K562 (cell line): ENCODE measurements around the gene CPOX. TPM values are rescaled to one million over a fixed set of nuclear protein-coding genes. Genes with fewer than 3 reads are reported as not detected.

ENCODE experiments used
- ATAC-seq: fragments of 200-7000 bp; cut with Tn5 transposase; 3 replicates; pipeline ENCODE4 v1.9.1; 2020; ENCODE audit warnings: moderate library complexity
- BruUV-seq: library from RNA; stranded (reverse); fragments of 400-500 nt; replicated peaks from 2 replicates; lab custom pipeline; 2021; lab: Mats Ljungman, UMichigan
- CTCF ChIA-PET: fragments of 300-600 bp; formaldehyde crosslinking; extraction: SDS; loops from one replicate; lab custom pipeline; 2021; ENCODE audit warnings: low intra/inter-chr PET ratio; lab: Yijun Ruan, JAX
- POLR2A ChIA-PET: fragments of 300-600, 350-650 bp; sonication (Branson Sonifier 250); formaldehyde crosslinking; extraction: SDS; loops from one replicate; lab custom pipeline; 2021; ENCODE audit warnings: antibody characterized with exemption, inconsistent platforms; lab: Yijun Ruan, JAX
- DNase-seq, 4 experiments: peaks; one replicate each; pipeline versions ENCODE4 v3.0.0 to v3.0.0-alpha.2; 2011 to 2018; ENCODE audit warnings: low spot score in 3 of 4, mixed read lengths in 3 of 4; ENCODE audit errors: extremely low read depth in 1 of 4
- FAIRE-seq: peaks from 2 replicates; lab custom pipeline; 2011; peaks lifted over from hg19 to GRCh38; lab: Jason Lieb, UNC
- H2AFZ ChIP-seq: 2 replicates; pipeline ENCODE4 v1.6.0; 2011; ENCODE audit warnings: low read depth, low read length, control low read depth, inconsistent platforms
- H3K27ac ChIP-seq: fragments of 200-600 bp; 3 replicates; pipeline ENCODE4 v1.8.0; 2011; ENCODE audit warnings: low read depth, mild to moderate bottlenecking, control low read depth, inconsistent platforms, low read length, moderate library complexity, mixed read lengths; ENCODE audit errors: extremely low read depth
- H3K27me3 ChIP-seq, 2 experiments: fragments of 300-600 bp in 1 of 2; 2 replicates in 1 of 2; 3 replicates in 1 of 2; pipeline versions ENCODE4 v1.6.0 to v1.8.0; 2011; ENCODE audit warnings: inconsistent platforms in 2 of 2, low read length in 2 of 2, mild to moderate bottlenecking in 1 of 2, mixed read lengths in 1 of 2, moderate library complexity in 1 of 2; ENCODE audit not compliant: control insufficient read depth in 2 of 2, insufficient read depth in 2 of 2
- H3K36me3 ChIP-seq: fragments of 300-600 bp; 3 replicates; pipeline ENCODE4 v1.8.0; 2011; ENCODE audit warnings: mild to moderate bottlenecking, low read length, inconsistent platforms; ENCODE audit not compliant: control insufficient read depth, insufficient read depth
- H3K4me1 ChIP-seq, 2 experiments: fragments of 200-600 bp in 1 of 2; replicated peaks in 1 of 2; 2 replicates in 1 of 2; 3 replicates in 1 of 2; pipeline versions ENCODE4 v1.5.1 to v1.8.0; 2011; ENCODE audit warnings: inconsistent platforms in 2 of 2, low read length in 2 of 2, mild to moderate bottlenecking in 1 of 2, mixed read lengths in 1 of 2, moderate library complexity in 1 of 2; ENCODE audit not compliant: control insufficient read depth in 2 of 2, insufficient read depth in 2 of 2
- H3K4me2 ChIP-seq: 2 replicates; pipeline ENCODE4 v1.6.1; 2011; ENCODE audit warnings: low read length, control low read depth, inconsistent platforms, mixed read lengths; ENCODE audit not compliant: insufficient read depth
- H3K4me3 ChIP-seq: fragments of 200-600 bp; sonication (generic), shearing (Covaris generic); 2 replicates; pipeline ENCODE4 v1.5.1; 2016; ENCODE audit warnings: control low read depth, inconsistent platforms
- H3K79me2 ChIP-seq: fragments of 200-600 bp; 3 replicates; pipeline ENCODE4 v1.8.0; 2011; ENCODE audit warnings: low read length, inconsistent platforms; ENCODE audit not compliant: control insufficient read depth, insufficient read depth
- H3K9ac ChIP-seq, 2 experiments: 2 replicates each; pipeline versions ENCODE4 v1.6.0 to v1.6.1; 2011; ENCODE audit warnings: low read depth in 2 of 2, low read length in 2 of 2, control low read depth in 1 of 2, inconsistent platforms in 1 of 2, mild to moderate bottlenecking in 1 of 2, mixed read lengths in 1 of 2; ENCODE audit not compliant: insufficient read depth in 1 of 2
- H3K9me1 ChIP-seq: one replicate; pipeline ENCODE4 v1.6.0; 2011; ENCODE audit warnings: inconsistent platforms, mild to moderate bottlenecking, low read length, moderate library complexity; ENCODE audit not compliant: control insufficient read depth, insufficient read depth
- H3K9me3 ChIP-seq: replicated peaks from 2 replicates; pipeline ENCODE4 v1.5.1; 2011; ENCODE audit warnings: low read depth, low read length, inconsistent platforms; ENCODE audit not compliant: control insufficient read depth, insufficient read depth
- H4K20me1 ChIP-seq: replicated peaks from 2 replicates; pipeline ENCODE4 v1.6.1; 2011; ENCODE audit warnings: low read length, inconsistent platforms, mixed read lengths; ENCODE audit not compliant: control insufficient read depth, insufficient read depth
- BRCA1 ChIP-seq, 2 experiments: fragments of 450-650 bp in 1 of 2; sonication (generic) in 1 of 2; formaldehyde crosslinking in 1 of 2; IDR thresholded peaks; 2 replicates each; pipeline versions ENCODE4 v1.5.0 to v1.6.1; 2017 to 2020; ENCODE audit warnings: mild to moderate bottlenecking in 1 of 2, missing genetic modification reagents in 1 of 2
- GABPB1 ChIP-seq: sonication (generic); formaldehyde crosslinking; IDR thresholded peaks from 2 replicates; pipeline ENCODE4 v1.8.0; 2022; ENCODE audit warnings: mild to moderate bottlenecking, missing genetic modification reagents
- HMG20B ChIP-seq: fragments of 250-450 bp; sonication (Bioruptor Pico); IDR thresholded peaks from 2 replicates; pipeline ENCODE4 v1.5.0; 2021; ENCODE audit warnings: mild to moderate bottlenecking
- MAFF ChIP-seq: IDR thresholded peaks from 2 replicates; pipeline ENCODE4 v1.6.1; 2012; ENCODE audit warnings: low read length, improper control_type of control experiment
- NFXL1 ChIP-seq: fragments of 450-650 bp; formaldehyde crosslinking; IDR thresholded peaks from 2 replicates; pipeline ENCODE4 v1.4.0; 2021; ENCODE audit warnings: mild to moderate bottlenecking
- RBM34 ChIP-seq: fragments of 200-400 bp; formaldehyde crosslinking; IDR thresholded peaks from 2 replicates; pipeline ENCODE4 v1.6.1; 2018; ENCODE audit warnings: low read length, borderline replicate concordance; ENCODE audit not compliant: insufficient read depth
- ZFP30 ChIP-seq: fragments of 250-450 bp; sonication (Bioruptor Pico); IDR thresholded peaks from 2 replicates; pipeline ENCODE4 v1.8.0; 2022; ENCODE audit warnings: moderate library complexity, mild to moderate bottlenecking, inconsistent platforms, borderline replicate concordance
- ZNF398 ChIP-seq: fragments of 250-450 bp; sonication (Bioruptor Pico); IDR thresholded peaks from 2 replicates; pipeline ENCODE4 v1.8.0; 2021; ENCODE audit warnings: moderate library complexity, mild to moderate bottlenecking, inconsistent platforms
- WGBS: fragments of 100-300 bp; shearing (Covaris generic); methylation state at CpG from one replicate; pipeline ENCODE4 v1.1.6; 2016; ENCODE audit warnings: low coverage, mixed read lengths; ENCODE audit not compliant: insufficient coverage; ENCODE audit errors: missing lambda C conversion rate; 5-methylcytosine and 5-hydroxymethylcytosine counted together
- in situ Hi-C: fragments of 300-500 bp; cut with MboI; formaldehyde crosslinking; loops from 4 replicates; pipeline ENCODE4 v1.15.0; 2018; ENCODE audit warnings: inconsistent platforms, mixed read lengths
- intact Hi-C: fragments of 100-400 bp; cut with micrococcal nuclease; formaldehyde crosslinking; loops from 2 replicates; pipeline ENCODE4 v1.14.2; 2022
- polyA plus RNA-seq, 8 experiments: library from polyadenylated mRNA; depleted of rRNA in 4 of 8; stranded (reverse) in 5 of 8; unstranded in 3 of 8; fragments of >200 nt; fragmentation: Nextera tagmentation in 2 of 8; fragmentation: Illumina TruSeq in 1 of 8; extraction: Ambion mirVana in 2 of 8; extraction: Trizol in 1 of 8; gene quantifications; 2 replicates each; pipeline versions ENCODE4 v1.2.1 to v1.2.3, GENCODE V29; 2011 to 2014; ENCODE audit warnings: inconsistent platforms in 1 of 8, missing spikeins in 1 of 8
- total RNA-seq, 7 experiments: library from RNA; depleted of rRNA in 6 of 7; stranded (reverse); fragments of >200 nt in 6 of 7; fragmentation: Illumina TruSeq in 2 of 7; extraction: Trizol in 2 of 7; gene quantifications; 2 replicates each; pipeline versions ENCODE4 v1.2.1 to v1.2.3, GENCODE V29; 2011 to 2021; ENCODE audit warnings: low replicate concordance in 1 of 7

The CPOX gene
- total and polyA plus RNA-seq, 9 of the 15 experiments (the other 6 are each of a cell fraction or from before 2014, with no cell fraction given), result 14.6 to 82.1 (median 24.8) TPM

GRCh38 chr3:98534734-98535133 is 58.7 kb downstream of the CPOX start:
- H3K9ac ChIP-seq, result no peak overlapping the region
- no peaks in the 10 kb centered on the region for H3K9me1 ChIP-seq
- TF ChIP-seq GABPB1 (no peak), ZNF398 (CRISPR knock-in tag) (no peak), MAFF (no peak), BRCA1 (IDR thresholded peaks at IDR 0.05) (no peak), BRCA1 (CRISPR knock-in tag; IDR thresholded peaks at IDR 0.05) (no peak), RBM34 (no peak), HMG20B (CRISPR knock-in tag) (no peak), NFXL1 (no peak), ZFP30 (CRISPR knock-in tag) (no peak)
- TF ChIP-seq, all 486 proteins: peak for 0
- no peaks in the 10 kb centered on the region for H3K9me3 ChIP-seq
- no peak overlapping the region for H3K27ac ChIP-seq
- H3K4me2 ChIP-seq, result no peak overlapping the region
- ChIA-PET POLR2A (no interaction called here), CTCF (no interaction called here)
- H2AFZ ChIP-seq, result no peak overlapping the region
- ATAC-seq (no peak), FAIRE-seq (no peak), DNase-seq (no peak)
- WGBS, result 50% methylated on average over 1 of the region's 1 CpG
- intact Hi-C loops (no loop called here), in situ Hi-C loops (no loop called here)
- BruUV-seq, result no TSS peak
- peaks cover 5 to 6% of the 10 kb centered on the region in 2 experiments; a peak in 3 of 5 replicates for H3K4me1 ChIP-seq
- no peaks in the 10 kb centered on the region for H3K79me2 ChIP-seq
- no peak overlapping the region for H3K4me3 ChIP-seq
- H3K27me3 ChIP-seq, result no peaks in the 10 kb centered on the region
- no peaks in the 10 kb centered on the region for H4K20me1 ChIP-seq
- no peaks in the 10 kb centered on the region for H3K36me3 ChIP-seq
